Keratinocyte (primary cell): ENCODE results near the gene SLX4IP. TPM values are rescaled to one million over a fixed set of nuclear protein-coding genes. Genes with fewer than 3 reads are reported as not detected.

Source experiments
- DNase-seq: peaks from one replicate; pipeline ENCODE4 v3.0.0-alpha.2; 2011; ENCODE audit warnings: low read depth, missing footprints, low spot score
- FAIRE-seq: peaks from 2 replicates; lab custom pipeline; 2011; peaks lifted over from hg19 to GRCh38; lab: Jason Lieb, UNC
- H2AFZ ChIP-seq: 2 replicates; pipeline ENCODE4 v1.6.0; 2012; ENCODE audit warnings: low read length, control low read depth, inconsistent platforms; ENCODE audit not compliant: control insufficient read depth
- H3K27ac ChIP-seq: 2 replicates; pipeline ENCODE4 v1.5.1; 2011; ENCODE audit warnings: low read length; ENCODE audit not compliant: control insufficient read depth, insufficient read depth
- H3K27me3 ChIP-seq: 3 replicates; pipeline ENCODE4 v1.6.0; 2011; ENCODE audit warnings: low read length; ENCODE audit not compliant: control insufficient read depth, insufficient read depth; ENCODE audit errors: extremely low read depth
- H3K36me3 ChIP-seq, 2 experiments: 2 replicates in 1 of 2; 3 replicates in 1 of 2; pipeline ENCODE4 v1.5.1; 2011; ENCODE audit warnings: low read length in 2 of 2, mild to moderate bottlenecking in 1 of 2; ENCODE audit not compliant: control insufficient read depth in 2 of 2, insufficient read depth in 2 of 2; ENCODE audit errors: extremely low read depth in 1 of 2
- H3K4me1 ChIP-seq: 3 replicates; pipeline ENCODE4 v1.5.1; 2011; ENCODE audit warnings: low read length; ENCODE audit not compliant: control insufficient read depth, insufficient read depth; ENCODE audit errors: extremely low read depth
- H3K4me2 ChIP-seq: 3 replicates; pipeline ENCODE4 v1.6.0; 2011; ENCODE audit warnings: low read depth, low read length; ENCODE audit not compliant: control insufficient read depth, insufficient read depth; ENCODE audit errors: extremely low read depth
- H3K4me3 ChIP-seq, 3 experiments: fragments of 200-600 bp in 1 of 3; sonication (generic) in 1 of 3; 2 replicates in 2 of 3; 3 replicates in 1 of 3; pipeline ENCODE4 v1.5.1; 2011 to 2016; ENCODE audit warnings: low read length in 3 of 3, mild to moderate bottlenecking in 3 of 3, control low read depth in 2 of 3, inconsistent platforms in 1 of 3, low read depth in 1 of 3, mixed read lengths in 1 of 3, mixed run types in 1 of 3, moderate library complexity in 1 of 3; ENCODE audit not compliant: control insufficient read depth in 2 of 3, insufficient read depth in 2 of 3; ENCODE audit errors: extremely low read depth in 1 of 3
- H3K79me2 ChIP-seq: 2 replicates; pipeline ENCODE4 v1.6.0; 2012; ENCODE audit warnings: low read length; ENCODE audit not compliant: control insufficient read depth, insufficient read depth
- H3K9ac ChIP-seq: 3 replicates; pipeline ENCODE4 v1.6.0; 2011; ENCODE audit warnings: low read length; ENCODE audit not compliant: control insufficient read depth, insufficient read depth; ENCODE audit errors: extremely low read depth
- H3K9me1 ChIP-seq: 3 replicates; pipeline ENCODE4 v1.6.0; 2011; ENCODE audit warnings: low read length; ENCODE audit not compliant: control insufficient read depth, insufficient read depth; ENCODE audit errors: extremely low read depth
- H3K9me3 ChIP-seq: 2 replicates; pipeline ENCODE4 v1.5.1; 2012; ENCODE audit warnings: low read depth, low read length; ENCODE audit not compliant: control insufficient read depth
- H4K20me1 ChIP-seq: 3 replicates; pipeline ENCODE4 v1.6.0; 2011; ENCODE audit warnings: low read length; ENCODE audit not compliant: control insufficient read depth, insufficient read depth; ENCODE audit errors: extremely low read depth
- CTCF ChIP-seq, 3 experiments: IDR thresholded peaks in 1 of 3; conservative IDR thresholded peaks in 1 of 3; optimal IDR thresholded peaks in 1 of 3; 2 replicates in 2 of 3; 3 replicates in 1 of 3; pipeline versions ENCODE3 to v1.5.1; 2011; ENCODE audit warnings: low read length in 3 of 3, mild to moderate bottlenecking in 3 of 3, moderate library complexity in 2 of 3, control low read depth in 1 of 3, inconsistent platforms in 1 of 3; ENCODE audit not compliant: insufficient read depth in 2 of 3; ENCODE audit errors: extremely low read depth in 1 of 3
- EZH2 ChIP-seq: IDR thresholded peaks from one replicate; pipeline ENCODE4 v1.6.1; 2012; ENCODE audit warnings: inconsistent platforms, mild to moderate bottlenecking, low read length, moderate library complexity
- dilution Hi-C: fragments of 300-500 bp; cut with MboI; formaldehyde crosslinking; loops from one replicate; pipeline ENCODE4 v1.7.0; 2020; ENCODE audit warnings: low sequenced_read_pairs; ENCODE audit not compliant: extremely low pct_ligation_motif_present
- polyA plus RNA-seq, 5 experiments: library from polyadenylated mRNA; depleted of rRNA in 3 of 5; stranded (reverse) in 3 of 5; stranded (forward) in 1 of 5; unstranded in 1 of 5; fragments of >200 nt; gene quantifications; 1 replicate in 1 of 5; 2 replicates in 3 of 5; 3 replicates in 1 of 5; pipeline versions ENCODE4 v1.2.1 to v1.2.3, GENCODE V29; 2011 to 2012; ENCODE audit warnings: missing spikeins in 2 of 5, low read depth in 1 of 5, low replicate concordance in 1 of 5

The SLX4IP gene
- polyA plus RNA-seq, 1 donor (not counting 4 experiments of a cell fraction or from before 2014, with no cell fraction given), result 3.0 TPM

GRCh38 chr20:10468340-10468845 lies 33.3 kb downstream of the SLX4IP start:
- no peaks in the 10 kb centered on the region for H3K36me3 ChIP-seq
- dilution Hi-C loops, result no loop called here
- no peak for FAIRE-seq

DNA sequence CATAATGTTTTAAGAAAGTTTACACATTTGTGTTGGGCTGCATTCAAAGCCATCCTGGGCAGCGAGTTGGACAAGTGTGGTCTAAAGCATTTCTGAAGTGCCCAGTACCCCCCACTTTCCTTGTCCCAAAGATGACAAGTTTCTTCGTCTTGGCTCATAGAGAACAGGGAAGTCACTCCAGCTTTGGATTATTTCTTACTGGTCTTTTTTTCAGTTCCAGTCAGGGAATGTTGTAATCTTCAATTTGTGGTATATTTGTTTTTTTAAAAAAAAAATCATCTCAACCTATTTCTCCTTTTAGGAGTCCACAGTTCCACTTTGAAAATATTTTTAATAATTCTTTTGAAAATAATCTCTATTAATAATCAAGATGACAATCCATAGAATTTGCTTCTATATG lies 34.0 kb downstream of the SLX4IP start:
- Histone ChIP-seq H3K27me3 (no peaks in the 10 kb centered on the region), H3K79me2 (peaks cover 9% of the 10 kb centered on the region), H3K9me3 (no peaks in the 10 kb centered on the region), H3K9ac (no peak overlapping the region), H3K36me3 (no peaks in the 10 kb centered on the region), H3K4me1 (peaks cover 6% of the 10 kb centered on the region), H3K27ac (no peak overlapping the region), H3K9me1 (no peaks in the 10 kb centered on the region), H4K20me1 (no peaks in the 10 kb centered on the region), H3K4me2 (no peak overlapping the region), H2AFZ (no peak overlapping the region), H3K4me3 (no peak overlapping the region)
- FAIRE-seq, result no peak
- dilution Hi-C loops, result no loop called here
- TF ChIP-seq CTCF (optimal IDR thresholded peaks at IDR 0.05 in 1 of 3, IDR thresholded peaks at IDR 0.05 in 1 of 3, conservative IDR thresholded peaks at IDR 0.05 in 1 of 3; ENCODE audit: extremely low read depth in 1 of 3, insufficient read depth in 2 of 3, low read length in 3 of 3) (no peak), EZH2 (no peak)
- no peak for DNase-seq

More at GRCh38 chr20:10468340-10468845, 33.3 kb downstream of the SLX4IP start:
- no peaks in the 10 kb centered on the region for H4K20me1 ChIP-seq
- H3K9me3 ChIP-seq, result peaks cover 2% of the 10 kb centered on the region
- H3K27me3 ChIP-seq, result no peaks in the 10 kb centered on the region
- H3K4me3 ChIP-seq, result no peak overlapping the region
- peaks cover 6% of the 10 kb centered on the region for H3K4me1 ChIP-seq
- TF ChIP-seq EZH2, result no peak
- TF ChIP-seq CTCF (optimal IDR thresholded peaks at IDR 0.05 in 1 of 3, IDR thresholded peaks at IDR 0.05 in 1 of 3, conservative IDR thresholded peaks at IDR 0.05 in 1 of 3; ENCODE audit: extremely low read depth in 1 of 3, insufficient read depth in 2 of 3, low read length in 3 of 3), result no peak
- H3K27ac ChIP-seq, result no peak overlapping the region
- no peak overlapping the region for H3K4me2 ChIP-seq
- H2AFZ ChIP-seq, result no peak overlapping the region
- no peaks in the 10 kb centered on the region for H3K9me1 ChIP-seq
- H3K79me2 ChIP-seq, result peaks cover 9% of the 10 kb centered on the region
- no peak overlapping the region for H3K9ac ChIP-seq
- DNase-seq, result no peak
